Measurements from ENCODE around the gene PCYT1A.

GRCh38 chr3:196255776-196256175, 31.8 kb downstream of the PCYT1A start:
- TF ChIP-seq IRF1 (CRISPR knock-in tag; IDR thresholded peaks at IDR 0.05) (no peak), MAX (CRISPR knock-in tag; IDR thresholded peaks at IDR 0.05) (no peak), FOXK1 (CRISPR knock-in tag; IDR thresholded peaks at IDR 0.05) (no peak), CTCF (IDR thresholded peaks at IDR 0.05) (no peak), ZBTB21 (CRISPR knock-in tag; IDR thresholded peaks at IDR 0.05; ENCODE audit: borderline replicate concordance) (no peak), ZNF138 (CRISPR knock-in tag; conservative IDR thresholded peaks at IDR 0.05) (no peak), ESRRA (CRISPR knock-in tag; IDR thresholded peaks at IDR 0.05; ENCODE audit: borderline replicate concordance) (no peak), NFATC4 (CRISPR knock-in tag; IDR thresholded peaks at IDR 0.05) (no peak), USF2 (CRISPR knock-in tag; IDR thresholded peaks at IDR 0.05) (no peak), ZNF671 (CRISPR knock-in tag; IDR thresholded peaks at IDR 0.05) (no peak)
